K562 (cell line): Measurements from ENCODE around the gene MARCHF3. TPM values are rescaled to one million over a fixed set of nuclear protein-coding genes. Genes with fewer than 3 reads are reported as not detected.

Experiments
- CXXC5 ChIP-seq: fragments of 250-450 bp; sonication (Bioruptor Pico); IDR thresholded peaks from 2 replicates; pipeline ENCODE4 v1.8.0; 2022; ENCODE audit warnings: inconsistent platforms, mild to moderate bottlenecking, moderate library complexity
- NCOA4 ChIP-seq: fragments of 450-650 bp; IDR thresholded peaks from 2 replicates; pipeline ENCODE4 v1.6.1; 2018; ENCODE audit warnings: mild to moderate bottlenecking; ENCODE audit not compliant: partially characterized antibody
- PHB2 ChIP-seq: fragments of 450-650 bp; IDR thresholded peaks from 2 replicates; pipeline ENCODE4 v1.6.1; 2017; ENCODE audit warnings: low read depth
- SMAD1 ChIP-seq: fragments of 150-350 bp; IDR thresholded peaks from 2 replicates; pipeline ENCODE4 v1.6.1; 2014; ENCODE audit warnings: low read length, low read depth; ENCODE audit not compliant: partially characterized antibody
- USF2 ChIP-seq: sonication (generic); formaldehyde crosslinking; IDR thresholded peaks from 2 replicates; pipeline ENCODE4 v1.5.0; 2020; ENCODE audit warnings: missing genetic modification reagents
- XRCC4 ChIP-seq: IDR thresholded peaks from one replicate; pipeline ENCODE4 v1.6.1; 2011; ENCODE audit not compliant: insufficient read depth, insufficient read length; ENCODE audit errors: extremely low read depth
- ZBTB17 ChIP-seq: fragments of 450-650 bp; formaldehyde crosslinking; IDR thresholded peaks from 2 replicates; pipeline ENCODE4 v1.4.0; 2020; ENCODE audit warnings: mild to moderate bottlenecking
- ZNF740 ChIP-seq, 3 experiments: fragments of 200-800 bp in 1 of 3; sonication (Bioruptor generic) in 1 of 3; sonication (generic) in 1 of 3; formaldehyde crosslinking in 1 of 3; IDR thresholded peaks; 2 replicates each; pipeline versions ENCODE4 v1.6.1 to v1.8.0; 2016 to 2022; ENCODE audit warnings: mild to moderate bottlenecking in 2 of 3, missing compliant biosample characterization in 2 of 3, missing genetic modification characterization in 2 of 3, missing genetic modification reagents in 1 of 3
- polyA plus RNA-seq, 8 experiments: library from polyadenylated mRNA; depleted of rRNA in 4 of 8; stranded (reverse) in 5 of 8; unstranded in 3 of 8; fragments of >200 nt; fragmentation: Nextera tagmentation in 2 of 8; fragmentation: Illumina TruSeq in 1 of 8; extraction: Ambion mirVana in 2 of 8; extraction: Trizol in 1 of 8; gene quantifications; 2 replicates each; pipeline versions ENCODE4 v1.2.1 to v1.2.3, GENCODE V29; 2011 to 2014; ENCODE audit warnings: inconsistent platforms in 1 of 8, missing spikeins in 1 of 8
- total RNA-seq, 7 experiments: library from RNA; depleted of rRNA in 6 of 7; stranded (reverse); fragments of >200 nt in 6 of 7; fragmentation: Illumina TruSeq in 2 of 7; extraction: Trizol in 2 of 7; gene quantifications; 2 replicates each; pipeline versions ENCODE4 v1.2.1 to v1.2.3, GENCODE V29; 2011 to 2021; ENCODE audit warnings: low replicate concordance in 1 of 7
- TF ChIP-seq, protein P1 (sequence below): fragments of 250-450 bp; sonication (Bioruptor Pico); IDR thresholded peaks from 2 replicates; pipeline ENCODE4 v1.9.0; 2021; ENCODE audit warnings: mild to moderate bottlenecking, inconsistent platforms

Gene MARCHF3
- total and polyA plus RNA-seq, 9 of the 15 experiments (the other 6 are each of a cell fraction or from before 2014, with no cell fraction given), result 5.6 to 37.4 (median 16.5) TPM

DNA sequence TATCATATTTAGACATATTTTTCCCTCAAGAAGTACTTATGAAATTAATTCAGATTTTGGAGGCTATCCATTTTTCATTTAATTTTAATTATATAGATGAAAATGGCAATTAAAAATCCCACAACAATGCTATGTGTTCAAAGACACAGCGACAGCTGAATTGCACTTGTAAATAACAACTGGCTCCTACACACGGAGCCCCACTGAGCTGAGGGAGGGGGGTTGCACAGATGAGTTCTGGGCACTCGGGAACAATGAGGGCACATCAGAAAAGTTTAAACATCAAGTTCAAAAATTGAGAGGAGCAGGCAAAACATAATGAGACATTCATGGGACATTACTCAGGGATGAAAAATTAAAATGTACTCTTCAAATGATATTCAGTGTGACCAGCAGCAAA, 104.9 kb downstream of the MARCHF3 start (continued):
- TF ChIP-seq, protein P1, sequence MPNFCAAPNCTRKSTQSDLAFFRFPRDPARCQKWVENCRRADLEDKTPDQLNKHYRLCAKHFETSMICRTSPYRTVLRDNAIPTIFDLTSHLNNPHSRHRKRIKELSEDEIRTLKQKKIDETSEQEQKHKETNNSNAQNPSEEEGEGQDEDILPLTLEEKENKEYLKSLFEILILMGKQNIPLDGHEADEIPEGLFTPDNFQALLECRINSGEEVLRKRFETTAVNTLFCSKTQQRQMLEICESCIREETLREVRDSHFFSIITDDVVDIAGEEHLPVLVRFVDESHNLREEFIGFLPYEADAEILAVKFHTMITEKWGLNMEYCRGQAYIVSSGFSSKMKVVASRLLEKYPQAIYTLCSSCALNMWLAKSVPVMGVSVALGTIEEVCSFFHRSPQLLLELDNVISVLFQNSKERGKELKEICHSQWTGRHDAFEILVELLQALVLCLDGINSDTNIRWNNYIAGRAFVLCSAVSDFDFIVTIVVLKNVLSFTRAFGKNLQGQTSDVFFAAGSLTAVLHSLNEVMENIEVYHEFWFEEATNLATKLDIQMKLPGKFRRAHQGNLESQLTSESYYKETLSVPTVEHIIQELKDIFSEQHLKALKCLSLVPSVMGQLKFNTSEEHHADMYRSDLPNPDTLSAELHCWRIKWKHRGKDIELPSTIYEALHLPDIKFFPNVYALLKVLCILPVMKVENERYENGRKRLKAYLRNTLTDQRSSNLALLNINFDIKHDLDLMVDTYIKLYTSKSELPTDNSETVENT (CRISPR knock-in tag), result no peak
- TF ChIP-seq PHB2 (no peak), XRCC4 (no peak), ZBTB17 (CRISPR knock-in tag) (no peak), USF2 (no peak), SMAD1 (no peak), ZNF740 (CRISPR knock-in tag; IDR thresholded peaks at IDR 0.05) (no peak), ZNF740 (tag; IDR thresholded peaks at IDR 0.05) (no peak), NCOA4 (no peak), CXXC5 (CRISPR knock-in tag) (no peak)
